8988T (cell line): ENCODE data around the gene MTHFD2.
"Not testable (repeated sequence)": the region's sequence is repeated elsewhere in the genome, so short reads cannot be mapped to it uniquely, and the experiment has no call there.

Experiments
- DNase-seq: peaks from one replicate; pipeline ENCODE4 v3.0.0; 2011

Gene MTHFD2

GRCh38 chr2:74198461-74199274 lies at the start of gene MTHFD2:
TSS of gene MTHFD2 (plus strand) at chr2:74198615. CDS start at chr2:74198642, 27 bp downstream.
- DNase-seq: peak; percentile 89

GRCh38 chr2:74149247-74149525 lies 49.2 kb upstream of the MTHFD2 start:
- DNase-seq: no peak

GRCh38 chr2:74149570-74150319 lies 48.7 kb upstream of the MTHFD2 start:
- DNase-seq: no peak

GRCh38 chr2:74152954-74153353 lies 45.5 kb upstream of the MTHFD2 start:
- no peak for DNase-seq

- no peak for DNase-seq
Measured at GRCh38 chr2:74155830-74156229, 42.6 kb upstream of the MTHFD2 start.

- DNase-seq: no peak
Measured at GRCh38 chr2:74162951-74163350, 35.5 kb upstream of the MTHFD2 start.

- DNase-seq: no peak
Measured at GRCh38 chr2:74164761-74165160, 33.7 kb upstream of the MTHFD2 start.

GRCh38 chr2:74168739-74169138 lies 29.7 kb upstream of the MTHFD2 start:
- DNase-seq: no peak

GRCh38 chr2:74174909-74175308 lies 23.5 kb upstream of the MTHFD2 start:
- DNase-seq: no peak

- DNase-seq: no peak
Measured at GRCh38 chr2:74177696-74178095, 20.7 kb upstream of the MTHFD2 start.

GRCh38 chr2:74178211-74179062 lies 20.0 kb upstream of the MTHFD2 start, which contains the start of gene MOB1A:
TSS of gene MOB1A (minus strand) at chr2:74178879. CDS start at chr2:74178674, 205 bp downstream.
- DNase-seq: peak; percentile 66

GRCh38 chr2:74179063-74179865 lies 19.2 kb upstream of the MTHFD2 start:
- no peak for DNase-seq

- no peak for DNase-seq
Measured at GRCh38 chr2:74181739-74182138, 16.7 kb upstream of the MTHFD2 start.

GRCh38 chr2:74183878-74184277 lies 14.5 kb upstream of the MTHFD2 start:
- no peak for DNase-seq

GRCh38 chr2:74186038-74186437 lies 12.4 kb upstream of the MTHFD2 start:
- DNase-seq: no peak

- not testable (repeated sequence) for DNase-seq
Measured at GRCh38 chr2:74186706-74187105, 11.7 kb upstream of the MTHFD2 start.

- DNase-seq: peak; percentile 22
Measured at GRCh38 chr2:74188018-74188601, 10.3 kb upstream of the MTHFD2 start.

GRCh38 chr2:74188696-74189095 lies 9.7 kb upstream of the MTHFD2 start:
- DNase-seq: no peak

- no peak for DNase-seq
Measured at GRCh38 chr2:74191596-74192380, 6.6 kb upstream of the MTHFD2 start.

- DNase-seq: no peak
Measured at GRCh38 chr2:74194799-74195198, 3.6 kb upstream of the MTHFD2 start.

- no peak for DNase-seq
Measured at GRCh38 chr2:74197049-74197448, 1.4 kb upstream of the MTHFD2 start.
